Hepatocyte (in vitro differentiated cells): ENCODE measurements around the gene NUP160.

ENCODE experiments used
- EZH2 ChIP-seq: fragments of 200-600 bp; sonication (generic); IDR thresholded peaks from 2 replicates; pipeline ENCODE4 v1.6.1; 2016; ENCODE audit warnings: antibody characterized with exemption, mild to moderate bottlenecking, borderline replicate concordance
- EZH2phosphoT487 ChIP-seq: fragments of 200-600 bp; sonication (generic); IDR thresholded peaks from one replicate; pipeline ENCODE4 v1.6.1; 2018; ENCODE audit warnings: antibody characterized with exemption, mild to moderate bottlenecking, low read depth, moderate library complexity; ENCODE audit not compliant: unreplicated experiment, severe bottlenecking
- TF ChIP-seq, protein P1 (sequence below): fragments of 200-600 bp; sonication (generic); IDR thresholded peaks from 2 replicates; pipeline ENCODE4 v1.5.1; 2016; ENCODE audit warnings: antibody characterized with exemption, mild to moderate bottlenecking; ENCODE audit not compliant: poor library complexity

DNA sequence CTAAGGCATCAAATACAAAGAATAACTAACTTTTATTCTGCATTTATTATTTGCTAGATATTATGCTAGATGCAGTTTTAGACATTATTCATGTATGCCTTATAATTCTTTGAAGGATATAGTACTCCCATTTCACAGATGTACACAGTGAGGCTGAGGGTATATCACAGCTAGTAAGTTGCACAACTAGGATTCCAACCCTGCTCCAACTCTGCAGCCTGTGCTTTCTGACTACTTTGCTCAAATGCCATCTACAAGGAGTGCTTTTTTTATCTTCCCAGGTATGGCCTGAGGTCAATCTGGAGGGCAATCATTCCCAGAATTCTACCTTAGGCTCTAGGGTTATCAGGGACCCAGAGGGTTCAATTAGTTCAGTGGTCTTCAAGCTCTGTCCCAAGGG lies 28.4 kb downstream of the NUP160 start:
- TF ChIP-seq, protein P1, sequence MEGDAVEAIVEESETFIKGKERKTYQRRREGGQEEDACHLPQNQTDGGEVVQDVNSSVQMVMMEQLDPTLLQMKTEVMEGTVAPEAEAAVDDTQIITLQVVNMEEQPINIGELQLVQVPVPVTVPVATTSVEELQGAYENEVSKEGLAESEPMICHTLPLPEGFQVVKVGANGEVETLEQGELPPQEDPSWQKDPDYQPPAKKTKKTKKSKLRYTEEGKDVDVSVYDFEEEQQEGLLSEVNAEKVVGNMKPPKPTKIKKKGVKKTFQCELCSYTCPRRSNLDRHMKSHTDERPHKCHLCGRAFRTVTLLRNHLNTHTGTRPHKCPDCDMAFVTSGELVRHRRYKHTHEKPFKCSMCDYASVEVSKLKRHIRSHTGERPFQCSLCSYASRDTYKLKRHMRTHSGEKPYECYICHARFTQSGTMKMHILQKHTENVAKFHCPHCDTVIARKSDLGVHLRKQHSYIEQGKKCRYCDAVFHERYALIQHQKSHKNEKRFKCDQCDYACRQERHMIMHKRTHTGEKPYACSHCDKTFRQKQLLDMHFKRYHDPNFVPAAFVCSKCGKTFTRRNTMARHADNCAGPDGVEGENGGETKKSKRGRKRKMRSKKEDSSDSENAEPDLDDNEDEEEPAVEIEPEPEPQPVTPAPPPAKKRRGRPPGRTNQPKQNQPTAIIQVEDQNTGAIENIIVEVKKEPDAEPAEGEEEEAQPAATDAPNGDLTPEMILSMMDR: no peak
- TF ChIP-seq EZH2phosphoT487 (no peak), EZH2 (no peak)
